Adipocyte (in vitro differentiated cells): Measurements from ENCODE around the gene RBM4.
"Not testable (repeated sequence)": the region's sequence is repeated elsewhere in the genome, so short reads cannot be mapped to it uniquely, and the experiment has no call there.

Source experiments
- DNase-seq: peaks from one replicate; pipeline ENCODE4 v3.0.0-alpha.2; 2015; ENCODE audit warnings: low read depth
- H3K27me3 ChIP-seq: replicated peaks from 2 replicates; pipeline ENCODE4 v1.7.0; 2013; ENCODE audit warnings: mild to moderate bottlenecking, low read length, moderate library complexity; ENCODE audit not compliant: control insufficient read depth, insufficient read depth
- H3K36me3 ChIP-seq: 2 replicates; pipeline ENCODE4 v1.7.0; 2013; ENCODE audit warnings: low read length, mild to moderate bottlenecking, moderate library complexity; ENCODE audit not compliant: control insufficient read depth, insufficient read depth, severe bottlenecking
- H3K4me1 ChIP-seq: 2 replicates; pipeline ENCODE4 v1.7.0; 2013; ENCODE audit warnings: mild to moderate bottlenecking, low read length, moderate library complexity; ENCODE audit not compliant: control insufficient read depth, insufficient read depth
- H3K4me3 ChIP-seq: 2 replicates; pipeline ENCODE4 v1.7.0; 2013; ENCODE audit warnings: mild to moderate bottlenecking, low read length, moderate library complexity
- H3K9ac ChIP-seq: 2 replicates; pipeline ENCODE4 v1.7.0; 2013; ENCODE audit warnings: mild to moderate bottlenecking, low read length, moderate library complexity
- H3K9me3 ChIP-seq: 2 replicates; pipeline ENCODE4 v1.7.0; 2013; ENCODE audit warnings: mild to moderate bottlenecking, low read length, moderate library complexity; ENCODE audit not compliant: control insufficient read depth

Gene RBM4

GRCh38 chr11:66637557-66638176 lies 836 bp upstream of the RBM4 start:
- peak overlapping the region; percentile 81 for H3K9ac ChIP-seq
- peak overlapping the region; percentile 94 for H3K4me3 ChIP-seq
- no peak for DNase-seq
- H3K4me1 ChIP-seq: peaks cover 42% of the 10 kb centered on the region
- H3K9me3 ChIP-seq: no peaks in the 10 kb centered on the region
- H3K27me3 ChIP-seq: no peaks in the 10 kb centered on the region
- H3K36me3 ChIP-seq: peaks cover 46% of the 10 kb centered on the region

- Histone ChIP-seq H3K4me3 (peak overlapping the region; percentile 94), H3K9ac (peak overlapping the region; percentile 95), H3K4me1 (peaks cover 58% of the 10 kb centered on the region), H3K27me3 (no peaks in the 10 kb centered on the region), H3K9me3 (no peaks in the 10 kb centered on the region), H3K36me3 (peaks cover 54% of the 10 kb centered on the region)
- peak; percentile 72 for DNase-seq
These were observed 737 bp downstream of the RBM4 start for GRCh38 chr11:66639066-66639813.

- Histone ChIP-seq H3K36me3 (peaks cover 55% of the 10 kb centered on the region), H3K4me1 (peaks cover 64% of the 10 kb centered on the region), H3K4me3 (peak overlapping the region; percentile 94), H3K9ac (peak overlapping the region; percentile 95)
- not testable (repeated sequence) for H3K9me3 ChIP-seq, H3K27me3 ChIP-seq, DNase-seq
These were observed 1.4 kb downstream of the RBM4 start for GRCh38 chr11:66639814-66640340.

GRCh38 chr11:66641834-66642233 lies 3.3 kb downstream of the RBM4 start:
- H3K27me3 ChIP-seq: no peaks in the 10 kb centered on the region
- H3K9ac ChIP-seq: peak overlapping the region; percentile 27
- peak; percentile 19 for DNase-seq
- peak overlapping the region; percentile 94 for H3K4me3 ChIP-seq
- no peaks in the 10 kb centered on the region for H3K9me3 ChIP-seq
- peaks cover 70% of the 10 kb centered on the region for H3K36me3 ChIP-seq
- peaks cover 77% of the 10 kb centered on the region for H3K4me1 ChIP-seq

GRCh38 chr11:66643745-66644437 lies 5.4 kb downstream of the RBM4 start:
- H3K36me3 ChIP-seq: peaks cover 85% of the 10 kb centered on the region
- no peaks in the 10 kb centered on the region for H3K27me3 ChIP-seq
- no peaks in the 10 kb centered on the region for H3K9me3 ChIP-seq
- DNase-seq: no peak
- H3K9ac ChIP-seq: no peak overlapping the region
- peaks cover 68% of the 10 kb centered on the region for H3K4me1 ChIP-seq
- H3K4me3 ChIP-seq: peak overlapping the region; percentile 94

GRCh38 chr11:66646828-66647227 lies 8.3 kb downstream of the RBM4 start:
- Histone ChIP-seq H3K9ac (no peak overlapping the region), H3K4me3 (no peak overlapping the region), H3K4me1 (peaks cover 43% of the 10 kb centered on the region), H3K36me3 (peaks cover 76% of the 10 kb centered on the region), H3K27me3 (no peaks in the 10 kb centered on the region), H3K9me3 (no peaks in the 10 kb centered on the region)
- DNase-seq: no peak

- H3K4me3 ChIP-seq: no peak overlapping the region
- peaks cover 12% of the 10 kb centered on the region for H3K4me1 ChIP-seq
- H3K27me3 ChIP-seq: no peaks in the 10 kb centered on the region
- H3K9me3 ChIP-seq: no peaks in the 10 kb centered on the region
- H3K36me3 ChIP-seq: peaks cover 46% of the 10 kb centered on the region
- DNase-seq: no peak
- no peak overlapping the region for H3K9ac ChIP-seq
These were observed 11.4 kb downstream of the RBM4 start for GRCh38 chr11:66649903-66650302.

- no peak overlapping the region for H3K9ac ChIP-seq
- H3K36me3 ChIP-seq: peaks cover 35% of the 10 kb centered on the region
- no peak overlapping the region for H3K4me3 ChIP-seq
- H3K27me3 ChIP-seq: no peaks in the 10 kb centered on the region
- DNase-seq: no peak
- peaks cover 1% of the 10 kb centered on the region for H3K4me1 ChIP-seq
- H3K9me3 ChIP-seq: no peaks in the 10 kb centered on the region
These were observed 12.5 kb downstream of the RBM4 start for GRCh38 chr11:66651016-66651415.

- H3K36me3 ChIP-seq: peaks cover 18% of the 10 kb centered on the region
- no peaks in the 10 kb centered on the region for H3K4me1 ChIP-seq
- H3K9me3 ChIP-seq: no peaks in the 10 kb centered on the region
- H3K4me3 ChIP-seq: no peak overlapping the region
- H3K9ac ChIP-seq: no peak overlapping the region
- H3K27me3 ChIP-seq: no peaks in the 10 kb centered on the region
- DNase-seq: no peak
These were observed 14.1 kb downstream of the RBM4 start for GRCh38 chr11:66652651-66653050.

GRCh38 chr11:66653123-66653522 lies 14.6 kb downstream of the RBM4 start:
- DNase-seq: no peak
- Histone ChIP-seq H3K9ac (no peak overlapping the region), H3K9me3 (no peaks in the 10 kb centered on the region), H3K4me3 (no peak overlapping the region), H3K27me3 (no peaks in the 10 kb centered on the region), H3K4me1 (no peaks in the 10 kb centered on the region), H3K36me3 (peaks cover 15% of the 10 kb centered on the region)

GRCh38 chr11:66659763-66660162 lies 21.3 kb downstream of the RBM4 start:
- Histone ChIP-seq H3K9me3 (no peaks in the 10 kb centered on the region), H3K27me3 (no peaks in the 10 kb centered on the region), H3K4me3 (no peak overlapping the region), H3K4me1 (peaks cover 6% of the 10 kb centered on the region), H3K36me3 (peaks cover 32% of the 10 kb centered on the region), H3K9ac (no peak overlapping the region)
- DNase-seq: no peak
